ENCODE measurements around the gene LARP1. TPM values are rescaled to one million over a fixed set of nuclear protein-coding genes. Genes with fewer than 3 reads are reported as not detected.
"Not testable (repeated sequence)": the region's sequence is repeated elsewhere in the genome, so short reads cannot be mapped to it uniquely, and the experiment has no call there.

The LARP1 gene
- total RNA-seq, 1 donor from 2014 or later: 202 TPM

DNA sequence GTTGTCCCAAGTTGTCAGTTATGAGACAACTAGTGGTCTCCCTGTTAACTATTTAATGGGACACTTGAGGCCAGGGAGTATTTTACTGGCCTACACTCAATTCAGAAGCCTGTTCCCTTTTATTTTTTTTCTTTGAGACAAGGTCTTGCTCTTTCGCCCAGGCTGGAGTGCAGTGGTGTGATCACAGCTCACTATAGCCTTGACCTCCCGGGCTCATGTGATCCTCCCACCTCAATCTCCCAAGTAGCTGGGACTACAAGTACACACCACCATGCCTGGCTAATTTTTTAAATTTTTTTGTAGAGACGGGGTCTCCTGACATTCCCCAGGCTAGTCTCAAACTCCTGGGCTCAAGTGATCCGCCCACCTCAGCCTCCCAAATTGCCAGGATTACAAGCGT, 67.7 kb downstream of the LARP1 start:
- DNase-seq (ENCODE audit: low spot score): not testable (repeated sequence)

DNA sequence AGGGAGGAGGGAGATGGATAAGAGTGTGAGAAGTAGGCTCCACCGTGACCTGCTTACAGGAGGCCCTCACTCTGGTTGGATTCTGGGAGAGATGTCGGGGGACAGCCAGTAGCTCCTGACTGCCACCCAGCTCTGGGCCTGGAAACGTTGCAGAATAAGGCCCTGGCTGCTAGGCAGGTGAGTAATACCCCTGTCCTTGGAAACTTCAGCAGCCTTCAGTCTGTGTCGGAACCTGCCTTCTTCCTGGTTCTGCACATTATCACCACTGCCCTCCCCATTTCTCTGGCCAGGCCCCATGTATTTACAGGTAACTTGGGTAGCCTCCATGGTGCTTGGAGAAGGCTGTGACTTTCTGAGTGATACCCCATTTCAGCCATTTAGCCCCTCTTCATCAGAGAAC, 68.4 kb downstream of the LARP1 start:
- no peak for DNase-seq (ENCODE audit: low spot score)

DNA sequence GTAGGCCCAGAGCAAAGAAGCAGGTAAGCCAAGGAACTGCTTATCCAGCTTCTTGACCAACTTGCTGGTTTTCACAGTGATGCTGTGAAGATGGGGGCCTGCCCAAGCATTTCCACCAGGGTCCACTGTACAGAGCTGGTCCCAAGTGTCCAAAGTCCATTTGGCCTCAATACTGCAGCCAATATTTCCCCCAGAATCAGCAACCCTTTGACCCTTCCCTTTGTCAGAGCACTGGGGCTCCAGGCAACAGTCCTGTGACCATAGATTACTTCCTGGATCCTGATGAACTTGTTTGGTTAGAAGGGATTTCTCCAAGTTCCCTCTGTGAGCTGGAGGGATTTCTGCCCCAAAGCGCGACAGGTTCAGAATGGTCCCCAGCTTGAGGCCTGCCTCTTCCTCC, 68.9 kb downstream of the LARP1 start:
- DNase-seq (ENCODE audit: low spot score): no peak

DNA sequence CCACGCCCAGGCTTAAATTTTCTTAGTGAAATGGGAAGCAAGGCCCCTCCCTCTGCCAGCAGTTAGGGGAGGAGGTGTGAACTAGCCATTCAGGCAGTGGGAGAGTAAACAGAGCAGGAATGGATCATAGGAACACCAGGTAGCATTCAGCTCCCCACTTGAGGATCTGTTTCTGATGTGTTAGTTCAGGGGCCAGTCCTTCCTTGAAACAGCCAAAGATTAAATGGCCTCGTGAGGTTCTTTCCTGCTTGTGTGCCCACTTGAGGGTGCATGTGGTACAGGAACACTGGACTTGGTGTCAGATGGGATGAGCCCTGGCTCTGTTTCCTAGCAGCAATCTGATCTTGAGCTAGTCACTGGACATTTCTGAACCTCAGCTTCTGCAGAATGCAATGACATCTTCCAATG, 74.0 kb downstream of the LARP1 start:
- DNase-seq (ENCODE audit: low spot score): no peak

DNA sequence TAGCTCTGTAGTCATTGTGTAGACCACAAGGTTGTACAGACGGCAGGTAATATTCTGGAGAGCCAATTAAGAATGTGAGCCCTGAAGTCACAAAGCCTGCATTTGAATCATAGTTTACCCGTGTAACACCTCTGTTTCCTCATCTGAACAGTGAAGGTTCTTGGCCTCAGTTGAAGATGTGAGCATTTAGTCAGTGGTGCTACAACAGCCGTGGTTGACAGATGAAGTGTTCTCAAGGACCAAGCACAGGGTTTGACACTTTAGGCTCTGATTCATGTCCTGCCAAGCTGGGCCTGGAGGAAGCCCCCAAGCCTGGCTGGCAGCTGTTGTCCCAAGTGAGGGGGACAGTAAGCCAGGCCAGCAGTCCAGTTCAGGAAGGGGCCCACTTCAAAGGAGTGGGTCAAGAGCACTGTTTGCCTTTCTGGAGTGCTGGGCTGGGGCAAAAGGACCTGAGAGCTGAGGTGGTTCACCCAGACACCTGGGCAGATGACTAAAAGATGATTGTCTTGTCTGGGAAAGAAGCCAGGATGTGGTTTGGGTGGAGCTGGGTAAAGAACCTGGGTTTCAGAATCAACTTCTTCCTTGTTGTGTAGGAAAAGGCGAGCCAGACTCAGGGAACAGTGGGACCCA, 74.5 kb downstream of the LARP1 start:
- no peak for DNase-seq (ENCODE audit: low spot score)

DNA sequence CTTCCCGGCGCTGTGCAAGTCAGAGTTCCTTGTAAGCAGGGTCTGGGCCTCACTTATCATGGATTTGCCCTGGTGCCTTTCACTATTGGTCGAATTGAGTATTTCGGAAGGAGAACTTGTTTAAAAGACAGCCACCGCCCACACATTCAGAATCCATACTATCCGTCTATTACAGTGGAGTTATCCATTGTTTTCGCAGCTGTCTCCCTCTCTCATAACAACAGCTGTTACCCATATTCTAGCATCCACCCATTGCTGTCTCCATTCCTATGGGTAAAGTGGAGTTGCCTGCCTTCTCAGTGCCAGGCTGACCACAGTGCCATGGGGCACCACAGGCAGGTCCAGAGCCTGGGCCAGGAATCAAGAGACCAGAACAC, 75.0 kb downstream of the LARP1 start:
- no peak for DNase-seq (ENCODE audit: low spot score)

DNA sequence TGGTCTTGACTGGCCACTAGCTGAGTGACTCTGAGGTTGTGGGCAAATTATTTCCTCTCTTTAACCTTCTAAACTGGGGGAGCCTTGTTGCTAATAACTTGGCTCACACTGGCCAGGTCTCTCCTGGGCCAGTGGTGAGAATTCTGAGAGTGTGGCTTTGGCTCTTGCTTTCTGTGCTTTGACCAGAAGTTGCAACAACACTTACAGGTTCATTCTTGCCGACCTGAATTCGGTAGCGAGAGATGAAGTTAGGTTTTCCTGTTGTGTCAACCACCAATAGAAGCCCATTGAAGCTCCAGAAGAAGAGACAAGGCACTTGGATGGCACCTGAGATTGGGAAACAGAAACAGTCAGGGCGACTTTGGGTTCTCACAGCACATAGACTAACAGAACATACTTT, 75.4 kb downstream of the LARP1 start:
- DNase-seq (ENCODE audit: low spot score): no peak

DNA sequence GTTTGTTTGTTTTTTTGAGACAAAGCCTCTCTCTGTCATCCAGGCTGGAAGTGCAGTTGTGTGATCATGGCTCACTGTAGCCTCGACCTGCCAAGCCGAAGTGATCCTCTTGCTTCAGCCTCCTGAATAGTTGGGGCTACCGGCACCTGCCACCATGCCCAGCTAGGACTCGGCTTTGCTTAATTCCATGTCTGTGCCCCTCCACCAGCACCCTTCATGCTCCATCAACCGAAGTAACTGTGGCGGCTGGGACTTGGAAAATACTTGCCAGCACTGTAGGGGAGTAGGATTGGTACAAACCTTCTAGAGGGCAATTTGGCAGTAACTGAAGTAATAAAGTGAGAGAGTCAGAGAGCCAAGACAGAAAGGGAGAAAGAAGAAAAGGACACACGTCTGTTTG, 76.3 kb downstream of the LARP1 start:
- no peak for DNase-seq (ENCODE audit: low spot score)

DNA sequence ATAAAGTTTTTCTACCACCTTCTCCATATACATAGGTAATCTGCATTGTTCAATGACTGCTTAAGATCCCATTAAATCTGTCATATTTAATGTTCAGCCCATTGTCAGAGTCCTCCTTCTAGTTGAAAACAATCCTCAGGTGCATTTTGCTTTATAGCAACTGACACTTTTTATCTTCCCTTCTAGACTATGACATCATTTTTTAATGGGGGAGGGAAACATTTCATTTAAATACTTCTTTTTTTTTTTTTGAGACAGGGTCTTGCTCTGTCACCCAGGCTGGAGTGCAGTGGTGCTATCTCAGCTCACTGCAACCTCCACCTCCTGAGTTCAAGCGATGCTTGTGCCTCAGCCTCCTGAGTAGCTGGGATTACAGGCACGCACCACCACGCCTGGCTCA, 77.6 kb downstream of the LARP1 start:
- not testable (repeated sequence) for DNase-seq (ENCODE audit: low spot score)

DNA sequence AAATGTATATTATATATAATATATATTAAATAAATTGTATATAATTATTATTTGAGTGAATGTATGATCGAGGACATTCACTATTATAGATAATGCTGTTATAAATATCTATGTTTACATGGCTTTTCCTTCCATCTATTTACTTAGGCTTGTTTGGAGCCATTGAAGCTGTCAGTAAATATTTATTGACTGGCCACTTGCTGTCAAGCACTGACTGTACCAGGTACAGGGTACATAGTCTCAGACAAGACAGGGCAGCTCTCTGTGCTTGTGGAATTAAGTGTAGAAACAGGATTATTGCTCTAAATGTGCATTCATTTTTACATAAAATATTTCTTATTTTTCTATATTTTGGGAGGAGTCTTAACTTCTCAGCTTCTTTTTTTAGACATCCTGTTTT, 78.9 kb downstream of the LARP1 start:
- no peak for DNase-seq (ENCODE audit: low spot score)

DNA sequence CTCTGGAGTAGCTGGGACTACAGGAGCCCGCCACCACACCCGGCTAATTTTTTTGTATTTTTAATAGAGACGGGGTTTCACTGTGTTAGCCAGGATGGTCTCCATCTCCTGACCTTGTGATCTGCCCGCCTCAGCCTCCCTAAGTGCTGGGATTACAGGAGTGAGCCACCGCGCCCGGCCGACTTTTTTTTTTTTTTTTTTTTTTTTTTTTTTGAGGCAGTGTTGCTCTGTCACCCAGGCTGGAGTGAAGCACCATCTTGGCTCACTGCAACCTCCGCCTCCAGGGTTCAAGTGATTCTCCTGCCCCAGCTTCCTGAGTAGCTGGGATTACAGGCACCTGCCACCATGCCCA, 80.5 kb downstream of the LARP1 start:
- not testable (repeated sequence) for DNase-seq (ENCODE audit: low spot score)

DNA sequence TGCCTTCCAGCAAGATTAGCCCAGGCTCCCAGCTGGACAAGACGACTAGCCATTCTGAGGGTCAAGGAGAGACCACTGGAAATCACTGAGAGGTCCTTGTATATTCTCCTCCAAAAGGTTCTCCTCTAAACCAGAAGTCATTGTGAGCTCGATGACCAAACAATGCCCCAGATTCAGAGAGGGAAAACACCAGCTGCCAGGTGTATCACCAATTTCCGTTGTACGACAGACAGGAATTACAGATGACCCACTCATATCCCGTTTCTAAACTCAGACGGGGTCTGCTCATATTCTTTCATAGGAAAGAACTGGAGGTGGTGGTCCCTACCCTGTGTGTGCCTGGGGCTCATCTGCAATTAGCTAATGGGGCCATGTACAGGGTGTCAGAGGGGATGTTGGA, 81.0 kb downstream of the LARP1 start:
- DNase-seq (ENCODE audit: low spot score): no peak

DNA sequence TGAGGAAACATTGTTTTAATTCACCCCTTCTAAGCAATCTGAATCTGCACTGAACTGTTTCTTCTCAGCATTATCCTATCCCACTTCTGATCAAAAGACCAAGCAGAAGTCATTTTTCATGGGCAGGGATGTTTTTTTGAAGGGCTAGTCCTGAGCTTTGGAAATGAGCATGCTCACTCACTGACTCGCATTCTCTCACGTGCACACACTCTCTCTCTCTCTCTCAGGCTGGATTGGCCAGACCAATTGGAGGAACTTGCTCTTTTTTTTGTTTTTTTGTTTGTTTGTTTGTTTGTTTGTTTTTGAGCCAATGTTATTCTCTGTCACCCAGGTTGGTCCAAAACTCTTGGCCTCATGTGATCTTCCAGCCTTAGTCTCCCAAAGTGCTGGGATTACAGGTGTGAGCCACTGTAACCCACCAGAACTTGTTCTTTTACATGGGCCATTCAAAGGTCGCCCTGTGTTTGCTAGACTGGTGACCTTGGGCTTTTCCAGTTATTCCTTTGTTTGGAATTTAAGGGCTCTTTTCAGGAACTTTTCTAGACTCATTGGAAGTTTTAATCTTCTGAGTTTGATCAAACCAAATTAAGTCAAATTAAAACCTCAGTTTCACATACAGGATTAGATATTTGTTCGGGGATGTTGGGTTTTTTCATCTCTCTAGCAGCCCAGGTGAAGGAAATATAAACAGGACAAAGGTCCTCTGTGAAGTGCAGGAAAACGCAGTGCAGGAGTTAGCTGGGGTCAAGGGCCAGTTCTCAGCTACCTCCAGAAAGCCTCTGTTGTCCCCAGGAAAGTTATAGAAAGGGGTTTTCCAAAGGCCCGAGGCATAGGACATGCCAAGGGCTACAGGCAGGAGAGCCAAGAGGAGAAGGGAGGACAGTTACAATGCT, 82.1 kb downstream of the LARP1 start:
- DNase-seq (ENCODE audit: low spot score): no peak

DNA sequence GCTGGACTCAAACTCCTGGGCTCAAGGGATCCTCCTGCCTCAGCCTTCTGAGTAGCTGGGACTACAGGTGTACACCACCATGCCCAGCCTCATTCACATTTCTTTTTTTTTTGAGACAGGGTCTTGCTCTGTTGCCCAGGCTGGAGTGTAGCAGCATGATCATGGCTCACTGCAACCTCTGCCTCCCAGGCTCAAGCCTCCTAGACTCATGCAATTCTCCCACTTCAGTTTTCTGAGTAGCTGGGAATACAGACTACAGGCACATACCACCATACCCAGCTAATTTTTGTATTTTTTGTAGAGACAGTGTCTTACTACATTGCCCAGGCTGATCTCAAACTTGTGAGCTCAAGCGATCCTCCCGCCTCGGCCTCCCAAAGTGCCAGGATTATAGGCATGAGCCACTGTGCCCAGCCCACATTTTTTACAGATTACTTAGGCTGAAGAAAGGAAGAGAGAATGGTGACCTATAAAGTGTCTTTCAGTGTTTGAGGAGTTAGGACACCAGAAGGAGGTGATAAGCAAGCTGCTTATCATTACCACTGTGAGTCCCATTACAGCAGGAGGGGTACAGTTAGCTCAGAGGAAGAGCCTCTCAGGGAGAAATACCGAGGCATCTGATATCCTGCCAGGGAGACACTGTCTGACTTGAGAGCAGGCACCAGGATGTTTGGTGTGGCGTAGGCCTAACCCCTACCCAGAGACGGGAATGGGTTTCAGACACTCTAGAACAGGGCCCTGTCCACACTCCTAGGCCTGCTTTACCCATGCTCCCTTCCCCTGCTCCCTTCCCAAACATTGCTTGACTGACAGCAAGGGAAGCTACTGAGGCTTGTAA, 85.5 kb downstream of the LARP1 start:
- no peak for DNase-seq (ENCODE audit: low spot score)

DNA sequence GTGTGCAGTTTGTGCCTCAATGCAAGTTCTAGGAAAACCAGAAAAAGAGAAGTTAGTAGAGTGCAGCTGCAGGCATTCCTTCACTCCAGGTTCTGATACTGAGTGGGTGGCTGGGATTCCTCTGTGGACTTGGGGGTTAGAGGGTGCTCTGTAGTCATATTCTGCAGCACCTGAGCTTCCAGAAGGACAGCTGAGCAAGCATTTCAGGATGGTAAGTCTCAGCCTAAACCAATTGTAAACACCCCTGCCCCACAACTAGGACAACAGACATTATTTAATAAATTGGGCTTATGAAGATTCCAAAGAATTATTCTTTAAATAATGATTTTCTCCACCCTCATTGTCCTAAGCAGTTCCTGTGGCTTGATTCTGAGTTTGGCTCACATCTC, 86.1 kb downstream of the LARP1 start:
- DNase-seq (ENCODE audit: low spot score): no peak

DNA sequence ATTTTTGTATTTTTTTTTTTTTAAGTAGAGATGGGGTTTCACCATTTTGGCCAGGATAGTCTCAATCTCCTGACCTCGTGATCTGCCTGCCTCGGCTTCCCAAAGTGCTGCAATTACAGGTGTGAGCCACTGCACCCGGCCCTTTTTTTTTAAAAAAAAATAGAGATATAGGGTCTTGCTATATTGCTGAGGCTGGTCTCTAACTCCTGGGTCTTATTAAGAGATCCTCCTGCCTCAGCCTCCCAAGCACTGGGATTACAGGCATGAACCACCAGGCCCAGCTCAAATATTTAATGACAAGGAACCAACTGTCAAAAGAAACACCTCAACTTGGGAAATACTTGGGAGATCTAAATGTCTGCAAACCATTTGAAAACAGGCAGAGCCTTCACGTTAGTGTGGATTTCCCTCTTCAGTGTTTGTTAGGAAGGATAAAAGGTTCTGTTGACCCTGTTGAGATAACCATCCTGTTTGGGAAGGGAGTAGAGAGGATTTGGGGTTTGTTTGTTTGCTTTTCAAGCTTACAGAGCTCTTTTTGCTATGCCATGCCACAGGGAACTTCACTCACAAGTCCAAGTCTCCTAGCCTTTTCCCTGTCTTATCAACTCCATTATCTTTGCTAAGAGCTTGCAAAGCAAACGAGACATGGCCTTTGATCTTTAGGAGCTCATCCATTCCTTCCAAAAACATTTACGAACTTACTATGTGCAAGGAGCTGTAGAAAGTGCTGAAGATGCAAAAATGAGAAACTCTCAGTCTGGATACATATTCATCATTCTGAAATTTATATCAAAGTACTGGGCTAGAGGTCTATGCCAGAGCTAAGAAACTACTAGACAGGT, 87.7 kb downstream of the LARP1 start:
- DNase-seq (ENCODE audit: low spot score): no peak

DNA sequence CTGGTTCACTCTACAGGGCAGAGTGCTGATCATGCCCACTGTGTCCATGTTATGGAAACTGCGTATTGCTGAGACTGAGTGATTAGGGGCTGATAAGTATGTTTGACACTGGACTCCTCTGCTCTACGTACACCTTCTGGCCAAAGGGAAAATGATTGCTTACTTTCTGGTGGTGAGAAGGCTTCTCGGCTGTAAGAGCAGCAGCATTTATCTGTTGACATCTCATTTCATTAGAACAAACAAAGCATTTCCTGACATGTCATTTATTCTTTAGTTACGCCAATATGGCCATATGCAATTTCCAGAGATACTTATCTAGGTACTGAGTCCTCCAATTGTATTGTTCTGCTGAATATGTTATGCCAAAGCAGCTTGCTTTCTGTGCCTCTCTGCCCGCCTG, 89.6 kb downstream of the LARP1 start:
- DNase-seq (ENCODE audit: low spot score): no peak

DNA sequence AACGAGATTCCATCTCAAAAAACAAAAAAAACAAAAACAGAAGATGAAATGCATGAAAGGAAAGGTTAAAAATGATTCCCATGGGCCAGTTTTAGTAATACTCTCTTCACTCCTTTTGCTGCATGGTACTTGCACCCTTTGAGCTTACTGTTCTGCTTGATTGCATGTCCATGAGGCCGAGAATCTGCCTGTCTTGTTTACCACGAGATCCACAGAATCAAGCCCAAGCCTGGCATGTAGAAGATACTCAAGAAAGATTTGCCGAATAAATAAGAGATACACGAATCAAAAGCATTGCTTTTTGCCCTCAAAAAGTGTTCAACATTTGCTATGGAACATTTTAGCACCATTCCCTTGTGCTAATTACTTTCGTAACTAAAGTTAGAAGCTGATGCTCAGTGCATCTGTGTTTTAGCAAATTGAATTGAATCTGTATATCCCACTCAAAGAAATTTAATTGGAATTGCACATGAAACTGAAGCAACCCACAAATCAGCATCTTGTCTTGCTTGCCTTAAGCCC, 94.1 kb downstream of the LARP1 start:
- DNase-seq (ENCODE audit: low spot score): no peak

DNA sequence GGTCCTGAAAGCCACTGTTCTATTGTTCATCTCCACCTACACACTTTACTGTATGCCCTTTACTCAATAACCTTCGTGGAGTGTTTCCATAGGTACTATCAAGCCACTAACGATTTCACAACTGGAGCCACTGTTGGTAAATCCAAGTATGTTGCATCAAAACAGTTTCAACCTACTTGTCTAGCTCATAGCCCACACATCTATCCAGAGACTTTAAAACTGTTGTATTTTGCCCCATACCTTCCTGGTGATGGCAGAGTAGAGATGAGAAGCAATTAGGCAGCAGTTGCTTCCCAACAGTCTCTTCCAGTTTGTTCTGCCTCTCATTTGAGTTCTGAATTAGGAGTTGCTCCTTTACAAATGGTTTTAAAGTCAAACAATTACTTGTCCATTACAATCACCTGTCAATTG, 94.6 kb downstream of the LARP1 start:
- DNase-seq (ENCODE audit: low spot score): no peak

DNA sequence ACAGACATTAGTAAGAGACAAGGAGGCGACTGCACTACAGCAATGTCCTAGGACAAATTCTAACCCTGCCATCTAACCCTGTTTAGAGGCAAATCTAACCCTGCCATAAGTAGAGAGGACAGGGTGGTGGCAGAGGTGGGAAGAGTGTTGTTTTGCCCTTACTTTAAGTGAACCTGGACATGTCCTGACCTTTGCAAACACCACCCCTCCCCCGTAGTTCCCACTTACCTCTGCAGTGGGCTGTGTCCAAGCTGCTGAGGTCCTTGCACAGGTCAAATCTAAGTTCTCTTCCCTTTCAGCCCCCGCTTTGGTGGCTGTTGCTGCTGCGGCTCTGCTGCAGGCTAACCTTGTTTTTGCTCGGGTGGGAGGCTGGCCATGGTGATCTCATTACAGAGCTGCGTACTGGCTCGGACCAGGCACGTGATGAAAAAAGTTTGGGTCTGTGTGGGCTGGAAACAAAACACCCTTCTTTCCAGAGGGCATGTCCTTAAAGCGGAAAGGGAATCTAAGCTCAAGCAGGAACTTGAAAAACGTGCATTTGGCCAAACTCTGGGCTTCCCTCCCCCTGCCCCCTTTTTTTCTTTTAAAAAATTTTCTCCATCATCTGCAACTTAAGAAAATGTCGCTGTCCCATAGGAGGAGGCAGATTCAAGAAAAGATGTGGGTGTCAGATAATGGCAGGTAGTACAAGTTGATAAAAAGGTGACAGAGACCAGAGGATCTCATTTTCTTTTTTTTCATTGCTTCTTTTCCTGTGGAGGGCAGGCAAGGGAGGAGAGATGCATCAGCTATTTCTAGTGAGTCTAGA, 95.3 kb downstream of the LARP1 start, which contains the start of gene FAXDC2:
Gene FAXDC2, minus strand, starts transcription at position 349 of the 808 bp plus-strand sequence. CDS start 12,425 bp downstream, outside the sequence.
- no peak for DNase-seq (ENCODE audit: low spot score)

Data from mesenteric fat pad (tissue), 1 donor.